Tibial nerve (tissue), 4 donors: ENCODE measurements around the gene CYFIP2. TPM values are rescaled to one million over a fixed set of nuclear protein-coding genes. Genes with fewer than 3 reads are reported as not detected.

ENCODE experiments used
- DNase-seq, 2 donors: peaks; one replicate each; pipeline ENCODE4 v3.0.0-alpha.2; 2019; ENCODE audit warnings: low spot score in 2 of 2
- H3K27ac ChIP-seq, 4 donors: fragments of 200-600 bp; sonication (generic) in 3 of 4; one replicate each; pipeline ENCODE4 v1.5.1; 2017 to 2019; ENCODE audit warnings: mild to moderate bottlenecking in 1 of 4
- H3K27me3 ChIP-seq, 2 donors: fragments of 200-600 bp; sonication (generic) in 1 of 2; one replicate each; pipeline versions ENCODE4 v1.5.1 to v1.6.0; 2017 to 2019
- H3K36me3 ChIP-seq, 3 donors: fragments of 200-600 bp; sonication (generic); one replicate each; pipeline ENCODE4 v1.5.1; 2018 to 2019
- H3K4me1 ChIP-seq, 4 donors: fragments of 200-600 bp; sonication (generic) in 3 of 4; one replicate each; pipeline ENCODE4 v1.5.1; 2017 to 2019
- H3K4me3 ChIP-seq, 4 donors: fragments of 200-600 bp; sonication (generic) in 3 of 4; one replicate each; pipeline ENCODE4 v1.5.1; 2017 to 2019; ENCODE audit warnings: mild to moderate bottlenecking in 1 of 4, moderate library complexity in 1 of 4
- H3K9me3 ChIP-seq, 4 donors: fragments of 200-600 bp; sonication (generic) in 3 of 4; one replicate each; pipeline ENCODE4 v1.5.1; 2017 to 2019
- EP300 ChIP-seq, 2 donors: sonication (generic); formaldehyde crosslinking; IDR thresholded peaks; one replicate each; pipeline ENCODE4 v1.6.1; 2017; ENCODE audit warnings: antibody characterized with exemption in 2 of 2, mild to moderate bottlenecking in 1 of 2
- POLR2A ChIP-seq, 2 donors: fragments of 450-650 bp; IDR thresholded peaks; one replicate each; pipeline ENCODE4 v1.6.1; 2017; ENCODE audit warnings: antibody characterized with exemption in 2 of 2, mild to moderate bottlenecking in 2 of 2, moderate library complexity in 2 of 2
- WGBS, 2 donors: methylation state at CpG; one replicate each; pipeline ENCODE4 v1.1.5; 2018; 5-methylcytosine and 5-hydroxymethylcytosine counted together
- total RNA-seq, 4 donors: library from RNA; depleted of rRNA; stranded (reverse); fragments of >200 nt; gene quantifications; one replicate each; pipeline ENCODE4 v1.1.0, GENCODE V29; 2016
- TF ChIP-seq, protein P1 (sequence below), 5 experiments: fragments of 200-600 bp in 3 of 5; fragments of 450-650 bp in 2 of 5; sonication (generic) in 3 of 5; IDR thresholded peaks; one replicate each; pipeline ENCODE4 v1.5.1; 2016 to 2019; ENCODE audit warnings: antibody characterized with exemption in 5 of 5, mild to moderate bottlenecking in 3 of 5, moderate library complexity in 2 of 5

CYFIP2 gene
- total RNA-seq, 4 donors from 2014 or later: 14.4 to 27.3 (median 18.0) TPM

DNA sequence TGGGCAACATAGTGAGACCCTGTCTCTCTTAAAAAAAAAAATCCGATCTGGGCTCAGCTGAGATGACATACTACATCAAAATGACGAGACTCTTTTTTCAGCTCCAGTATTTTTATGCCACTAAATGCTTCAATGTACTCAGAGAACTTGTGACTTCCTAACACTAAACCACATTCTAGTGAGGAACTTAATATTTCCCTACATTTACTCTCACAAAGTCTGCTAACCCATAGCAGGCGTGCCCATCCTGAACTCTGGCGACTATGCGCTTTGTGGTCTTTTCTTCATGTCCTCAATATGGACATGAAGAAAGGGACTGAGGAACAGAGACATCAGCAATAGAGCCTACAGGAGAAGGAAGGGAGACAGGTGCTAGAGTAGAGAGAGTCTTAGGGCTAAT lies 44.0 kb upstream of the CYFIP2 start:
- no peak for DNase-seq
- TF ChIP-seq EP300 (IDR thresholded peaks at IDR 0.05) (no peak), POLR2A (IDR thresholded peaks at IDR 0.05) (no peak)
- TF ChIP-seq, protein P1, sequence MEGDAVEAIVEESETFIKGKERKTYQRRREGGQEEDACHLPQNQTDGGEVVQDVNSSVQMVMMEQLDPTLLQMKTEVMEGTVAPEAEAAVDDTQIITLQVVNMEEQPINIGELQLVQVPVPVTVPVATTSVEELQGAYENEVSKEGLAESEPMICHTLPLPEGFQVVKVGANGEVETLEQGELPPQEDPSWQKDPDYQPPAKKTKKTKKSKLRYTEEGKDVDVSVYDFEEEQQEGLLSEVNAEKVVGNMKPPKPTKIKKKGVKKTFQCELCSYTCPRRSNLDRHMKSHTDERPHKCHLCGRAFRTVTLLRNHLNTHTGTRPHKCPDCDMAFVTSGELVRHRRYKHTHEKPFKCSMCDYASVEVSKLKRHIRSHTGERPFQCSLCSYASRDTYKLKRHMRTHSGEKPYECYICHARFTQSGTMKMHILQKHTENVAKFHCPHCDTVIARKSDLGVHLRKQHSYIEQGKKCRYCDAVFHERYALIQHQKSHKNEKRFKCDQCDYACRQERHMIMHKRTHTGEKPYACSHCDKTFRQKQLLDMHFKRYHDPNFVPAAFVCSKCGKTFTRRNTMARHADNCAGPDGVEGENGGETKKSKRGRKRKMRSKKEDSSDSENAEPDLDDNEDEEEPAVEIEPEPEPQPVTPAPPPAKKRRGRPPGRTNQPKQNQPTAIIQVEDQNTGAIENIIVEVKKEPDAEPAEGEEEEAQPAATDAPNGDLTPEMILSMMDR (IDR thresholded peaks at IDR 0.05): no peak
- WGBS, 2 donors: 74 to 82% methylated on average over 5 of the region's 5 CpGs
- Histone ChIP-seq H3K27ac (no peak overlapping the region), H3K27me3 (no peaks in the 10 kb centered on the region), H3K9me3 (no peaks in the 10 kb centered on the region), H3K4me1 (no peaks in the 10 kb centered on the region), H3K4me3 (no peak overlapping the region), H3K36me3 (no peaks in the 10 kb centered on the region)

DNA sequence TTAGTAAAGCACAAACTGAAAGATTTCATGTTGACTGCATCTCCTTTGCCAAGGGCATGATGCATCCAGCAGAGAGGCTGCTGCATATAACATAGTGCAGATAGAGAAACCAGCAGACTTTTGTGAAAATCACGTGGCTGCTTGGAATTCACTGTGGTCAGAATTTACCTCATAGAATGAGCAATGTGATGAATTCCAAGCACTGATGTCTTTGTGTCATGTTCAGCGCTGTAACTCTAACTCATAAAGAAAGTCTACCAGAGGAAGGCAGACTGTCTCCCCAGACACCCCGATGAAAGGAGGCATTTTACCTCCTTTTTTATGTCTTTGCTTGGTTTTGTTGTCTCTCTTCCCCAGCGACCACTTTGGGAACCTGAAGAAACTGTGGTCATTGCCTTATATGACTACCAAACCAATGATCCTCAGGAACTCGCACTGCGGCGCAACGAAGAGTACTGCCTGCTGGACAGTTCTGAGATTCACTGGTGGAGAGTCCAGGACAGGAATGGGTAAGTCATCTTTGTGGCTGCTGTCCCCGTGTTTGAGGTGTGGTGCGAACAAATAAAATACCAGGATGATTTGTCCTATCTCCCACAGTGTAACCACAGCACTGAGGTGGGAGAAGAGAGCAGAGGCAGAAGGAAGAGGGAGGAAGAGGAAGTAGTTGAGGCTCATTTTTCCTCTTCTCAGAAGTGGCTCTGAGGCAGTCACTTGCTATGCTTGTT lies 43.3 kb upstream of the CYFIP2 start:
- 75 to 84% methylated on average over 10 of the region's 10 CpGs for WGBS, 2 donors
- TF ChIP-seq POLR2A (IDR thresholded peaks at IDR 0.05) (no peak), EP300 (IDR thresholded peaks at IDR 0.05) (no peak)
- TF ChIP-seq, protein P1 (IDR thresholded peaks at IDR 0.05): no peak

DNA sequence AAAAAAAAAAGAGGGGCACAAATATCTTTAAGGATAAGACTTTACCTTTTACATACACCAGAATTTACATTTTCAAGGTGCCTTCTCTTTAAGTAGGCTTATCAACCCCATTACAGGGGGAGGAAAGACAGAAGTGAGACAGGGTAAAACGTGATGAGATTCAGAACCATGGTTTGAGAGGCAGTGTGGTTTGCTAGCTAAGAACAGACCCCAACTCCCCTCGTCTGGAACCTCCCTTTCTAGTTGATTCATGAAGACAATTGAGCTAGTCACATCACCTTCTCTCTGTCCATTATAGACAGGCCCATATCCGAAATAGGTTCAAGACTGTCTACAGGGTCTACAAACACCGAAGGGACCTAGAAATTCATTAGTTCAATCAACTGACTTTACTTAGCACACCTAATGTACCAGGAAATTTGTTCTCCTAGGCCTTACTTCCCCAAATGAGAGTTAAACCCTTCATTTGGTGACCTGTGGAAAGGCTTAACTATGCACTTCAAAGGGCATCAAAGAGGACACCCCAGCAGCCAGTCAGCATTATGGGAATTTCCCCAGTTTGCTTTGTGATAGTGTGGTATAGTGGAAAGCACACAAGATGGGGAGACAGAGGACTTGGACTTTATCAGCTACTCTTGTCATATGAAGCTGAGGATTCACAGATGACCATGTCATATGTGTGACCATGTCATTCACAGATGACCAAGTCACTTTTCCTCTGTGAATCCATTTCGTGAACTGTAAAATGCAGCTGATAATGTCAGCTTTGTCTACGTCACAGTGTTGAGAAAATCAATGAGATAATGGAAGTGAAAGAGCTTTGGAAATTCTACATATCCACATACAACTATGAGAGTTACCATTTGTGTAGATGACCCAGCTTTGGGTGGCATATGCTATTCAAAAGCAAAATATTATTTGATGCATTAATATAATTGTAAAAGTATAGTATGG lies 40.2 kb upstream of the CYFIP2 start:
- H3K4me1 ChIP-seq: no peaks in the 10 kb centered on the region
- no peak for TF ChIP-seq POLR2A (IDR thresholded peaks at IDR 0.05)
- TF ChIP-seq, protein P1 (IDR thresholded peaks at IDR 0.05): no peak
- no peak for TF ChIP-seq EP300 (IDR thresholded peaks at IDR 0.05)
- no peak overlapping the region for H3K4me3 ChIP-seq
- 69 to 75% methylated on average over 6 of the region's 6 CpGs for WGBS, 2 donors
- no peak overlapping the region for H3K27ac ChIP-seq
- no peak for DNase-seq
- H3K36me3 ChIP-seq: no peaks in the 10 kb centered on the region
- no peaks in the 10 kb centered on the region for H3K27me3 ChIP-seq
- H3K9me3 ChIP-seq: no peaks in the 10 kb centered on the region

More for the DNA sequence above, 43.3 kb upstream of the CYFIP2 start:
- no peaks in the 10 kb centered on the region for H3K36me3 ChIP-seq
- H3K27me3 ChIP-seq: no peaks in the 10 kb centered on the region
- H3K4me1 ChIP-seq: no peaks in the 10 kb centered on the region
- no peak overlapping the region for H3K27ac ChIP-seq
- no peaks in the 10 kb centered on the region for H3K9me3 ChIP-seq
- H3K4me3 ChIP-seq: no peak overlapping the region
- no peak for DNase-seq

DNA sequence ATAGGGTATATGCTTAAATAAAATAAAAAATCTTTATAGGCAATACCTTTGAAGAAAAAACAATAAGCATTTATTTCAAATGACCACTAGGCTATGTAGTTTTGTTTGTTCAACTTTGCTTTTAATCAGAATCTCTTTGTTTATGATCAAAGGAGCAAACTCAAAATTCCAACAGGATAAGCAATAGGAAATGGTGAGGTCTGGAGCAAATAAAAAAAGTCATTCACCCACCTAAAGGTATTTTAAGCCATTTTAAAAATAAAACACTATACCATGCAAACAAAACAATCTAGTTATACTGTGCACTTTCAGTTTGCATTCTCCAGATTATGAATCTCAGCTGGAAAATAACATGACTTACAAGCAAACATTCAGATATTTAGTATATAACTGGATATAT lies 35.3 kb upstream of the CYFIP2 start:
- H3K4me1 ChIP-seq: no peaks in the 10 kb centered on the region
- H3K27me3 ChIP-seq: no peaks in the 10 kb centered on the region
- DNase-seq: no peak
- no peak overlapping the region for H3K4me3 ChIP-seq
- no peak overlapping the region for H3K27ac ChIP-seq
- H3K36me3 ChIP-seq: no peaks in the 10 kb centered on the region
- H3K9me3 ChIP-seq: no peaks in the 10 kb centered on the region
- TF ChIP-seq POLR2A (IDR thresholded peaks at IDR 0.05) (no peak), EP300 (IDR thresholded peaks at IDR 0.05) (no peak)
- TF ChIP-seq, protein P1 (IDR thresholded peaks at IDR 0.05): no peak

DNA sequence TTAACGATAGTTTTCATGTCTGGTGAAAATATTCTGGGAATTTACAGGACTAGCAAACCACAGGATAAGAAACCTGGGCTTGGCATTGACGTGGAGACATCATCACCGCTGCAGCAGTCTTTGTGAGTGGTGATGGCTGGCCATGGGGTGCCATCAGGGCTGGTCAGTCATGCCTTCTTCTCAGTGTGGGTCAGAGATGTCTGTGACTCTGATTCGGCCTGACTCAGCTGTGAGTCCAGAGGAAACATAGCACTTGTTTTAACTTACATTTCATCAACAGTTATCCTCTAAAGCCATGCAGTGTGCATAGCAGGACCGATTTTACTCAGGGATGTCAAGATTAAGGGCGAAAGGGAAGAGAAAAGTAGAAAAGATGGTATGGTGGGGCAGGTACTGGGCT lies 33.2 kb upstream of the CYFIP2 start:
- no peak for DNase-seq
- Histone ChIP-seq H3K4me1 (no peaks in the 10 kb centered on the region), H3K27ac (no peak overlapping the region), H3K36me3 (no peaks in the 10 kb centered on the region), H3K4me3 (no peak overlapping the region), H3K9me3 (no peaks in the 10 kb centered on the region), H3K27me3 (no peaks in the 10 kb centered on the region)
- no peak for TF ChIP-seq EP300 (IDR thresholded peaks at IDR 0.05)
- no peak for TF ChIP-seq POLR2A (IDR thresholded peaks at IDR 0.05)
- TF ChIP-seq, protein P1 (IDR thresholded peaks at IDR 0.05): no peak
- WGBS, 2 donors: 71 to 85% methylated on average over 6 of the region's 6 CpGs
